Liver (tissue), 3 donors: Measurements from ENCODE around the gene ADGRG1.

Experiments used
- CTCF ChIP-seq: fragments of 150-350 bp; IDR thresholded peaks from 2 replicates; pipeline ENCODE4 v1.5.1; 2017; ENCODE audit warnings: improper control_type of control experiment, low read depth, low read length; ENCODE audit not compliant: missing input control
- FOXA1 ChIP-seq: IDR thresholded peaks from 2 replicates; pipeline ENCODE4 v1.6.1; 2016; ENCODE audit warnings: antibody characterized with exemption
- GABPA ChIP-seq, 2 donors: IDR thresholded peaks in 1 of 2; conservative IDR thresholded peaks in 1 of 2; 2 replicates each; pipeline ENCODE4 v1.6.1; 2016; ENCODE audit warnings: antibody characterized with exemption in 2 of 2, mild to moderate bottlenecking in 1 of 2, moderate library complexity in 1 of 2
- HNF4G ChIP-seq: IDR thresholded peaks from 2 replicates; pipeline ENCODE4 v1.6.1; 2016; ENCODE audit warnings: antibody characterized with exemption
- JUND ChIP-seq, 2 donors: IDR thresholded peaks; 2 replicates each; pipeline ENCODE4 v1.6.1; 2016; ENCODE audit warnings: antibody characterized with exemption in 2 of 2
- RAD21 ChIP-seq, 2 donors: IDR thresholded peaks; 2 replicates each; pipeline ENCODE4 v1.6.1; 2016; ENCODE audit warnings: antibody characterized with exemption in 2 of 2, mild to moderate bottlenecking in 2 of 2
- SP1 ChIP-seq: IDR thresholded peaks from 2 replicates; pipeline ENCODE4 v1.6.1; 2018; ENCODE audit warnings: antibody characterized with exemption, mild to moderate bottlenecking
- TAF1 ChIP-seq: conservative IDR thresholded peaks from 2 replicates; pipeline ENCODE4 v1.6.1; 2016; ENCODE audit warnings: antibody characterized with exemption, mild to moderate bottlenecking
- YY1 ChIP-seq: IDR thresholded peaks from 2 replicates; pipeline ENCODE4 v1.6.1; 2016; ENCODE audit warnings: antibody characterized with exemption, mild to moderate bottlenecking
- ZBTB33 ChIP-seq: IDR thresholded peaks from 2 replicates; pipeline ENCODE4 v1.6.1; 2016; ENCODE audit warnings: antibody characterized with exemption
- TF ChIP-seq, protein P1 (sequence below): IDR thresholded peaks from 2 replicates; pipeline ENCODE4 v1.6.1; 2016; ENCODE audit warnings: antibody characterized with exemption
- TF ChIP-seq, protein P2 (sequence below): IDR thresholded peaks from 2 replicates; pipeline ENCODE4 v1.6.1; 2016; ENCODE audit warnings: antibody characterized with exemption, mild to moderate bottlenecking
- donor health status: healthy.
- donor health status: healthy.

DNA sequence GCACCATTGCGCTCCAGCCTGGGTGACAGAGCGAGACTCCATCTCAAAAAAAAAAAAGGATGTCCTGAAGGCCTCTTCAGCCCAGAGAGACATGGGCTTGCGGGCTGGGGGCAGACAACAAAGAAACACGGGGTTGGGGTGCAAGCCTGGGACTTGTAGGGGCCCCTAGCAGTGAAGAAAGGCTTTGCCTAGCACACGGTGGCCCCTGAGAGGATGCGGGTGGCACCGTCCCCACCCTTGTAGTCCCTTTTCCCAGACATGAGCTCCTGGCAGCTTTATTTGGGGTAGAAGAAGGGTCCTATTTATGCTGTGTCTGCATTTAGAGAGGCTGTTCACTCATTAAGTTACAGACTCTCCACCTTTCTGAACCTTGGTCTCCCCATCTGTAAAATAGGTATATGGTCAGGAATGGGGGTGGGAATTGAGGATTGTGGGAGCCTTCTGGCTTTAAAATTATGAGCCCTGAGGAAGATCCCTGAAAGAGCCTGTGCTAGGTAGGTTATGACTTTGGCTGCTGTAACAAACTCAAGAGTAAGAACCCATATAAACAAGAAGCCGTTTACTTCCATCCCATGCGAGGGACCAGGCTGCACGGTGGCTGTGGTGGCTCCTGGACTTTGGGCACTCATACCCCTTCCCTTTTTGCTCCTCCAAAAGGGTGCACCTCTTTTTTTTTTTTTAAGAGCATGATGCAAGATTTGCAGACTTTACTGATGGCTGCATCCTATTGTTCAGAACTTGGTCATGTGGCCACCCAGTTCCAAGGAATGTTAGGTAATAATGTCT lies 20.6 kb upstream of the ADGRG1 start:
- TF ChIP-seq, protein P1, sequence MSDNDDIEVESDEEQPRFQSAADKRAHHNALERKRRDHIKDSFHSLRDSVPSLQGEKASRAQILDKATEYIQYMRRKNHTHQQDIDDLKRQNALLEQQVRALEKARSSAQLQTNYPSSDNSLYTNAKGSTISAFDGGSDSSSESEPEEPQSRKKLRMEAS: no peak
- TF ChIP-seq TAF1 (no peak), YY1 (no peak), CTCF (no peak), GABPA (IDR thresholded peaks at IDR 0.05 in 1 of 2, conservative IDR thresholded peaks at IDR 0.05 in 1 of 2) (no peak), RAD21 (IDR thresholded peaks at IDR 0.05) (no peak), ZBTB33 (no peak), JUND (IDR thresholded peaks at IDR 0.05) (no peak), SP1 (no peak), FOXA1 (no peak), HNF4G (no peak)
- TF ChIP-seq, protein P2, sequence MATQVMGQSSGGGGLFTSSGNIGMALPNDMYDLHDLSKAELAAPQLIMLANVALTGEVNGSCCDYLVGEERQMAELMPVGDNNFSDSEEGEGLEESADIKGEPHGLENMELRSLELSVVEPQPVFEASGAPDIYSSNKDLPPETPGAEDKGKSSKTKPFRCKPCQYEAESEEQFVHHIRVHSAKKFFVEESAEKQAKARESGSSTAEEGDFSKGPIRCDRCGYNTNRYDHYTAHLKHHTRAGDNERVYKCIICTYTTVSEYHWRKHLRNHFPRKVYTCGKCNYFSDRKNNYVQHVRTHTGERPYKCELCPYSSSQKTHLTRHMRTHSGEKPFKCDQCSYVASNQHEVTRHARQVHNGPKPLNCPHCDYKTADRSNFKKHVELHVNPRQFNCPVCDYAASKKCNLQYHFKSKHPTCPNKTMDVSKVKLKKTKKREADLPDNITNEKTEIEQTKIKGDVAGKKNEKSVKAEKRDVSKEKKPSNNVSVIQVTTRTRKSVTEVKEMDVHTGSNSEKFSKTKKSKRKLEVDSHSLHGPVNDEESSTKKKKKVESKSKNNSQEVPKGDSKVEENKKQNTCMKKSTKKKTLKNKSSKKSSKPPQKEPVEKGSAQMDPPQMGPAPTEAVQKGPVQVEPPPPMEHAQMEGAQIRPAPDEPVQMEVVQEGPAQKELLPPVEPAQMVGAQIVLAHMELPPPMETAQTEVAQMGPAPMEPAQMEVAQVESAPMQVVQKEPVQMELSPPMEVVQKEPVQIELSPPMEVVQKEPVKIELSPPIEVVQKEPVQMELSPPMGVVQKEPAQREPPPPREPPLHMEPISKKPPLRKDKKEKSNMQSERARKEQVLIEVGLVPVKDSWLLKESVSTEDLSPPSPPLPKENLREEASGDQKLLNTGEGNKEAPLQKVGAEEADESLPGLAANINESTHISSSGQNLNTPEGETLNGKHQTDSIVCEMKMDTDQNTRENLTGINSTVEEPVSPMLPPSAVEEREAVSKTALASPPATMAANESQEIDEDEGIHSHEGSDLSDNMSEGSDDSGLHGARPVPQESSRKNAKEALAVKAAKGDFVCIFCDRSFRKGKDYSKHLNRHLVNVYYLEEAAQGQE: no peak
